Thoracic aorta (tissue), 2 donors: ENCODE data around the gene DNAAF5. TPM values are rescaled to one million over a fixed set of nuclear protein-coding genes. Genes with fewer than 3 reads are reported as not detected.
A peak's percentile ranks its signal among the peaks of the same experiment; 100 is the strongest.

Experiments used
- ATAC-seq: fragments of 150-250 bp; one replicate; pipeline ENCODE4 v1.8.0; 2017; ENCODE audit warnings: low read depth; ENCODE audit not compliant: insufficient number of reproducible peaks, low FRiP score
- DNase-seq: peaks from one replicate; pipeline ENCODE4 v3.0.0-alpha.2; 2020; ENCODE audit warnings: low spot score
- H3K27ac ChIP-seq, 2 donors: fragments of 200-600 bp; sonication (generic); 1 replicate in 1 of 2; 2 replicates in 1 of 2; pipeline ENCODE4 v1.5.1; 2016; ENCODE audit warnings: mild to moderate bottlenecking in 2 of 2, moderate library complexity in 2 of 2
- H3K27me3 ChIP-seq: fragments of 200-600 bp; sonication (generic); replicated peaks from 2 replicates; pipeline ENCODE4 v1.6.0; 2016; ENCODE audit warnings: mild to moderate bottlenecking; ENCODE audit not compliant: insufficient read depth
- H3K36me3 ChIP-seq: fragments of 200-600 bp; sonication (generic); one replicate; pipeline ENCODE4 v1.5.1; 2016
- H3K4me1 ChIP-seq, 2 donors: fragments of 200-600 bp; sonication (generic); 1 replicate in 1 of 2; 2 replicates in 1 of 2; pipeline versions ENCODE4 v1.5.1 to v1.6.0; 2016; ENCODE audit warnings: low read depth in 2 of 2, mild to moderate bottlenecking in 1 of 2; ENCODE audit not compliant: control insufficient read depth in 1 of 2
- H3K4me3 ChIP-seq: fragments of 200-600 bp; sonication (generic); 2 replicates; pipeline ENCODE4 v1.5.1; 2016; ENCODE audit warnings: mild to moderate bottlenecking
- H3K9me3 ChIP-seq: fragments of 200-600 bp; sonication (generic); 2 replicates; pipeline ENCODE4 v1.5.1; 2016
- total RNA-seq, 2 donors: library from RNA; depleted of rRNA; stranded (reverse); fragments of >200 nt; gene quantifications; one replicate each; pipeline versions ENCODE4 v1.1.0 to v1.2.3, GENCODE V29; 2016
- TF ChIP-seq, protein P1 (sequence below): fragments of 200-600 bp; sonication (generic); IDR thresholded peaks from one replicate; pipeline ENCODE4 v1.5.1; 2019; ENCODE audit warnings: antibody characterized with exemption

Gene DNAAF5
- total RNA-seq, 2 donors from 2014 or later, result 16.7 to 23.4 TPM

DNA sequence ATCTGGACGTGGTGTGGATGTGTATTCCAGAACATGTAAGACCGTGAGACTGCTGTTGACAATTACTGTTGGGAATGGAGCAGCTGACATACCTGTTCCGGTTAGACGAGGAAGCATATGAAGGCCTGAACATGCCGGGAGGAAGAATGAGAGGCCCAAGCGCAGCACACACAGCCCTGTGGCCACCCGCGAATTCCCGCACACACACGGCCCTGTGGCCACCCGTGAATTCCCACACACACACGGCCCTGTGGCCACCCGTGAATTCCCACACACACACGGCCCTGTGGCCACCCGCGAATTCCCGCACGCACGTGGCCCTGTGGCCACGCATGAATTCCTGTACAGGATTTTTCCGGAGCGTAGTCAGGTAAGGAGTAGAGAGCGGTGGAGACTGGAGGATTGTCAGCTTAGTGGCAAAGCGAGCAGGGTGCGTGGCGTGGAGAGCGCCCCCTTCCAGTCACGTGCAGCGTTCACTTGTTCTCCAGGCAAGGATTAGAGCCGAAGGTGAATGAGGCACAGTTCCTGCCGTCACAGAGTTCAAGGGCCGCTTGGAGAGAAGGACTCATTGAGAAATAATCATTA is 96.3 kb downstream of the DNAAF5 start:
- TF ChIP-seq, protein P1, sequence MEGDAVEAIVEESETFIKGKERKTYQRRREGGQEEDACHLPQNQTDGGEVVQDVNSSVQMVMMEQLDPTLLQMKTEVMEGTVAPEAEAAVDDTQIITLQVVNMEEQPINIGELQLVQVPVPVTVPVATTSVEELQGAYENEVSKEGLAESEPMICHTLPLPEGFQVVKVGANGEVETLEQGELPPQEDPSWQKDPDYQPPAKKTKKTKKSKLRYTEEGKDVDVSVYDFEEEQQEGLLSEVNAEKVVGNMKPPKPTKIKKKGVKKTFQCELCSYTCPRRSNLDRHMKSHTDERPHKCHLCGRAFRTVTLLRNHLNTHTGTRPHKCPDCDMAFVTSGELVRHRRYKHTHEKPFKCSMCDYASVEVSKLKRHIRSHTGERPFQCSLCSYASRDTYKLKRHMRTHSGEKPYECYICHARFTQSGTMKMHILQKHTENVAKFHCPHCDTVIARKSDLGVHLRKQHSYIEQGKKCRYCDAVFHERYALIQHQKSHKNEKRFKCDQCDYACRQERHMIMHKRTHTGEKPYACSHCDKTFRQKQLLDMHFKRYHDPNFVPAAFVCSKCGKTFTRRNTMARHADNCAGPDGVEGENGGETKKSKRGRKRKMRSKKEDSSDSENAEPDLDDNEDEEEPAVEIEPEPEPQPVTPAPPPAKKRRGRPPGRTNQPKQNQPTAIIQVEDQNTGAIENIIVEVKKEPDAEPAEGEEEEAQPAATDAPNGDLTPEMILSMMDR, result no peak
- no peaks in the 10 kb centered on the region for H3K36me3 ChIP-seq
- H3K4me3 ChIP-seq, result no peak overlapping the region
- H3K27me3 ChIP-seq, result no peaks in the 10 kb centered on the region
- DNase-seq (no peak), ATAC-seq (no peak)
- peaks cover 46 to 87% of the 10 kb centered on the region in 2 donors for H3K4me1 ChIP-seq
- H3K27ac ChIP-seq, result peak overlapping the region in 1 of 2 donors; percentile 27
- H3K9me3 ChIP-seq, result no peaks in the 10 kb centered on the region

- Histone ChIP-seq H3K4me1 (peaks cover 46 to 84% of the 10 kb centered on the region in 2 donors), H3K27me3 (no peaks in the 10 kb centered on the region), H3K9me3 (no peaks in the 10 kb centered on the region), H3K4me3 (no peak overlapping the region), H3K27ac (peak overlapping the region in 1 of 2 donors; percentile 27), H3K36me3 (no peaks in the 10 kb centered on the region)
- DNase-seq (no peak), ATAC-seq (no peak)
- TF ChIP-seq, protein P1, result no peak
Measured at GRCh38 chr7:823649-824048, 97.2 kb downstream of the DNAAF5 start.

DNA sequence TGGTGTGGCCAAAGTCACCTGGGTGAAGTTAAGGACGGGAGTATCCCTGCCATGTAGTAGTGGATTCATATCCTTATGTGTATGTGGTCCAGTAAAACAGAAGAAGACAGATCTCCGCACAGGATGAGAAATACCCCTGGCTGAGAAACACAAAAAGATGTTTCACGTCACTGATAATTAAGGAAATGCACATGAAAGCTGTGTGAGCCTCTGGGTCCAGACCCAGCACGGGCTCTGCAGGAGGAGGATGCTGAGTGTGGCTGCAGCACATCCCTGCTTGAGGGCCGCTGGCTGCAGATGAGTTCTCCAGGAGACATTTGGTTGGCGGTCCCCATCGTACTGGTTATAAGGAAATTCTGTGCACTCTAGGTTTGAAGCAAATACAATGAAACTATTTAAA is 97.6 kb downstream of the DNAAF5 start:
- H3K4me1 ChIP-seq, result peaks cover 51 to 88% of the 10 kb centered on the region in 2 donors
- no peaks in the 10 kb centered on the region for H3K36me3 ChIP-seq
- no peaks in the 10 kb centered on the region for H3K27me3 ChIP-seq
- DNase-seq (no peak), ATAC-seq (no peak)
- peak overlapping the region in 1 of 2 donors; percentile 73 for H3K27ac ChIP-seq
- no peak overlapping the region for H3K4me3 ChIP-seq
- TF ChIP-seq, protein P1, result no peak
- H3K9me3 ChIP-seq, result no peaks in the 10 kb centered on the region

DNA sequence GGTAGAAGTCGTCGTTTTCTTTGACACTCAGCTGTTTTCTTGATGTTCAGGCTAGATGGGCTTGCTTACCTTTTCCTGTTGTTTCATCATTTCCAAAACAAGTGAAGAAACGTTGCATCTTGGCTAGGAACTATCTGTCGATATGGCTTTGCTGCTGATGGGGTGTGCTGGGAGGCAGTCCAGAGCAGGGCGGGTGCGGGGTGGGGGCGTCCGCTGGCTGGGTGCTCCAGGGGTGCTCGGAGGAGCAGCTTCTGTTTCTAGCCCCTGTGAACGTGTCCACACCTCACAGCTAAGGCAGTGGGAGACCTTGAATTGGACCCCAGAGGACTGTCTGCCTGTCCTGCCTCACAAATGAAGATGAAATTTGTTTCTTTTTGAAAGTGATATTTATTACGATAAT is 98.2 kb downstream of the DNAAF5 start:
- no peak for DNase-seq
- no peaks in the 10 kb centered on the region for H3K9me3 ChIP-seq
- ATAC-seq, result no peak
- H3K27ac ChIP-seq, result peak overlapping the region in 1 of 2 donors; percentile 73
- TF ChIP-seq, protein P1, result no peak
- peaks cover 54 to 88% of the 10 kb centered on the region in 2 donors for H3K4me1 ChIP-seq
- no peaks in the 10 kb centered on the region for H3K36me3 ChIP-seq
- H3K27me3 ChIP-seq, result no peaks in the 10 kb centered on the region
- H3K4me3 ChIP-seq, result peak overlapping the region; percentile 30

- H3K4me1 ChIP-seq, result peaks cover 60 to 86% of the 10 kb centered on the region in 2 donors
- no peak for ATAC-seq
- no peaks in the 10 kb centered on the region for H3K27me3 ChIP-seq
- H3K4me3 ChIP-seq, result peak overlapping the region; percentile 30
- no peaks in the 10 kb centered on the region for H3K9me3 ChIP-seq
- no peak for DNase-seq
- TF ChIP-seq, protein P1, result no peak
- peak overlapping the region; percentile 53 to 73 for H3K27ac ChIP-seq
- H3K36me3 ChIP-seq, result no peaks in the 10 kb centered on the region
Measured at GRCh38 chr7:825386-825785, 98.9 kb downstream of the DNAAF5 start.
